Natural killer cell (primary cell): ENCODE data around the gene KLHL22. TPM values are rescaled to one million over a fixed set of nuclear protein-coding genes. Genes with fewer than 3 reads are reported as not detected.

Source experiments
- ATAC-seq, 3 donors: fragments of 150-1000 bp in 2 of 3; fragments of 200-7000 bp in 1 of 3; cut with Tn5 transposase; 1 replicate in 1 of 3; 2 replicates in 2 of 3; pipeline ENCODE4 v1.10.0; 2021; ENCODE audit warnings: mild to moderate bottlenecking in 2 of 3, moderate library complexity in 2 of 3
- DNase-seq, 2 donors: peaks; one replicate each; pipeline versions ENCODE4 v3.0.0 to v3.0.0-alpha.2; 2013 to 2021; ENCODE audit warnings: mixed read lengths in 1 of 2
- H3K27ac ChIP-seq: one replicate; pipeline ENCODE4 v1.5.1; 2013; ENCODE audit warnings: mild to moderate bottlenecking, low read length
- H3K27me3 ChIP-seq: one replicate; pipeline ENCODE4 v1.6.1; 2013; ENCODE audit warnings: low read length; ENCODE audit not compliant: control insufficient read depth, insufficient read depth
- H3K36me3 ChIP-seq: one replicate; pipeline ENCODE4 v1.6.1; 2013; ENCODE audit warnings: low read length; ENCODE audit not compliant: control insufficient read depth, insufficient read depth
- H3K4me1 ChIP-seq: one replicate; pipeline ENCODE4 v1.6.1; 2013; ENCODE audit warnings: low read length; ENCODE audit not compliant: control insufficient read depth, insufficient read depth
- H3K4me3 ChIP-seq: one replicate; pipeline ENCODE4 v1.5.1; 2013; ENCODE audit warnings: low read length
- H3K9me3 ChIP-seq: one replicate; pipeline ENCODE4 v1.6.1; 2013; ENCODE audit warnings: low read length; ENCODE audit not compliant: control insufficient read depth, insufficient read depth
- H3K27ac Mint-ChIP-seq, 2 donors: one replicate each; pipeline ENCODE4 v1.8.0; 2022; ENCODE audit warnings: mild to moderate bottlenecking in 2 of 2, mixed read lengths in 2 of 2, moderate library complexity in 1 of 2
- H3K27me3 Mint-ChIP-seq, 2 donors: one replicate each; pipeline ENCODE4 v1.8.0; 2022; ENCODE audit warnings: low read depth in 2 of 2, mixed read lengths in 2 of 2
- H3K36me3 Mint-ChIP-seq: one replicate; pipeline ENCODE4 v1.8.0; 2022; ENCODE audit warnings: mixed read lengths
- H3K4me1 Mint-ChIP-seq, 2 donors: one replicate each; pipeline ENCODE4 v1.8.0; 2022; ENCODE audit warnings: mixed read lengths in 2 of 2
- H3K4me3 Mint-ChIP-seq: one replicate; pipeline ENCODE4 v1.8.0; 2022; ENCODE audit warnings: mild to moderate bottlenecking, moderate library complexity, mixed read lengths
- H3K9me3 Mint-ChIP-seq, 2 donors: one replicate each; pipeline ENCODE4 v1.8.0; 2022; ENCODE audit warnings: mixed read lengths in 2 of 2
- WGBS: methylation state at CpG from one replicate; pipeline ENCODE4 v1.1.7; 2013; ENCODE audit warnings: missing lambda C conversion rate; ENCODE audit not compliant: insufficient coverage; 5-methylcytosine and 5-hydroxymethylcytosine counted together
- intact Hi-C: fragments of 100-400 bp; cut with micrococcal nuclease; formaldehyde crosslinking; loops from one replicate; pipeline ENCODE4 v1.14.2; 2022
- total RNA-seq, 4 donors: library from RNA; stranded (reverse); fragments of 120-200 nt in 1 of 4; gene quantifications; one replicate each; pipeline versions ENCODE4 v1.2.3 to v1.2.4, GENCODE V29; 2013 to 2022
- TF ChIP-seq, protein P1 (sequence below): fragments of 200-600 bp; IDR thresholded peaks from one replicate; pipeline ENCODE4 v1.8.0; 2022; ENCODE audit warnings: antibody characterized with exemption

KLHL22 gene
- total RNA-seq, 3 donors from 2014 or later (not counting 1 experiment from before 2014, with no cell fraction given), result 26.5 to 53.0 (median 31.0) TPM

DNA sequence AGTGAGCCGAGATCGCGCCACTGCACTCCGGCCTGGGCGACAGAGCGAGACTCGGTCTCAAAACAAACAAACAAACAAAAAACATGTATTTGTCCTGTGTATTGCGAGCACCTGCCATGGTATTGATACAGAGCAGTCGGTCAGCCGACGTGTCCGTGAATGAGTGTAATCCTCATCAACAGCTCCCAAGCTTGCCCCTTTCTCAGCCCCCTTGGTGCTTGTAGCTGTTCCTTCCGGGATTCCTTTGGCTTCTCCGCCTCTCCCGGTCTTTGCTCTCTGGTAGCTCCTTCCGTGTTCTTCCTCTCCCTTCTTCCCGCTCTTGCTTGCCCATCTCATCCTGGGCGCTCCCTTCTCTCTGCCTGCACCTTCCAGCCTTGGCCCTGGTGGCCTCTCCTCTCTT is 90.7 kb downstream of the KLHL22 start:
- H3K4me1 Mint-ChIP-seq, result peaks cover 15 to 17% of the 10 kb centered on the region in 2 donors
- Histone ChIP-seq H3K36me3 (peaks cover 31% of the 10 kb centered on the region), H3K27me3 (no peaks in the 10 kb centered on the region), H3K27ac (no peak overlapping the region), H3K4me1 (peaks cover 35% of the 10 kb centered on the region), H3K4me3 (no peak overlapping the region), H3K9me3 (no peaks in the 10 kb centered on the region)
- H3K36me3 Mint-ChIP-seq, result no peaks in the 10 kb centered on the region
- intact Hi-C loops, result no loop called here
- ATAC-seq (no peak), DNase-seq (no peak)
- TF ChIP-seq, protein P1, sequence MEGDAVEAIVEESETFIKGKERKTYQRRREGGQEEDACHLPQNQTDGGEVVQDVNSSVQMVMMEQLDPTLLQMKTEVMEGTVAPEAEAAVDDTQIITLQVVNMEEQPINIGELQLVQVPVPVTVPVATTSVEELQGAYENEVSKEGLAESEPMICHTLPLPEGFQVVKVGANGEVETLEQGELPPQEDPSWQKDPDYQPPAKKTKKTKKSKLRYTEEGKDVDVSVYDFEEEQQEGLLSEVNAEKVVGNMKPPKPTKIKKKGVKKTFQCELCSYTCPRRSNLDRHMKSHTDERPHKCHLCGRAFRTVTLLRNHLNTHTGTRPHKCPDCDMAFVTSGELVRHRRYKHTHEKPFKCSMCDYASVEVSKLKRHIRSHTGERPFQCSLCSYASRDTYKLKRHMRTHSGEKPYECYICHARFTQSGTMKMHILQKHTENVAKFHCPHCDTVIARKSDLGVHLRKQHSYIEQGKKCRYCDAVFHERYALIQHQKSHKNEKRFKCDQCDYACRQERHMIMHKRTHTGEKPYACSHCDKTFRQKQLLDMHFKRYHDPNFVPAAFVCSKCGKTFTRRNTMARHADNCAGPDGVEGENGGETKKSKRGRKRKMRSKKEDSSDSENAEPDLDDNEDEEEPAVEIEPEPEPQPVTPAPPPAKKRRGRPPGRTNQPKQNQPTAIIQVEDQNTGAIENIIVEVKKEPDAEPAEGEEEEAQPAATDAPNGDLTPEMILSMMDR, result no peak
- H3K4me3 Mint-ChIP-seq, result peak overlapping the region; percentile 13
- H3K9me3 Mint-ChIP-seq, result peaks cover 0 to 4% of the 10 kb centered on the region in 2 donors
- WGBS, result 95% methylated on average over 18 of the region's 18 CpGs
- H3K27me3 Mint-ChIP-seq, result no peaks in the 10 kb centered on the region
- no peak overlapping the region for H3K27ac Mint-ChIP-seq

DNA sequence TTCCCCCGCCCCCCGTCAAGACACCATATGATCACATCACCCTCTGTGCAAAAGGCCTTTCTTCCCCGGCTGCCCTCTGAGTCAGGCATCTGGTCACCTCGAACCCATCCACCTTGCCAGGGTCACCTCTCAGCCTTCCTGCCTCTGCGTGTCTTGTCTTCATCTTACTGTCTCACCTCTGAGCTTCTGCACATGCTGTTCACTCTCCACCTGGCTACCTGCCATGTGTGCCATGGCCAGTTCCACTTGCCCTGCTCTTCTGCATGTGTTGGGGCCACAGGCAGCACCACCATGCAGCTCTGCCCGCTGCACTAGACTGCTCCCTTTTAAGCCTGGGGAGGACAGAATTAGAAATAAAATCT is 91.8 kb downstream of the KLHL22 start:
- H3K4me1 Mint-ChIP-seq, result peaks cover 18 to 28% of the 10 kb centered on the region in 2 donors
- H3K9me3 Mint-ChIP-seq, result peaks cover 0 to 4% of the 10 kb centered on the region in 2 donors
- H3K4me3 ChIP-seq, result no peak overlapping the region
- peak overlapping the region; percentile 79 for H3K4me3 Mint-ChIP-seq
- DNase-seq (no peak), ATAC-seq (peak in 1 of 3 donors; percentile 18)
- intact Hi-C loops, result no loop called here
- peak overlapping the region; percentile 75 to 83 for H3K27ac Mint-ChIP-seq
- TF ChIP-seq, protein P1, result no peak
- peak overlapping the region; percentile 53 for H3K27ac ChIP-seq
- H3K36me3 ChIP-seq, result peaks cover 31% of the 10 kb centered on the region
- no peaks in the 10 kb centered on the region for H3K27me3 ChIP-seq
- H3K27me3 Mint-ChIP-seq, result no peaks in the 10 kb centered on the region
- no peaks in the 10 kb centered on the region for H3K9me3 ChIP-seq
- H3K36me3 Mint-ChIP-seq, result no peaks in the 10 kb centered on the region
- 77% methylated on average over 6 of the region's 6 CpGs for WGBS
- peaks cover 35% of the 10 kb centered on the region for H3K4me1 ChIP-seq

DNA sequence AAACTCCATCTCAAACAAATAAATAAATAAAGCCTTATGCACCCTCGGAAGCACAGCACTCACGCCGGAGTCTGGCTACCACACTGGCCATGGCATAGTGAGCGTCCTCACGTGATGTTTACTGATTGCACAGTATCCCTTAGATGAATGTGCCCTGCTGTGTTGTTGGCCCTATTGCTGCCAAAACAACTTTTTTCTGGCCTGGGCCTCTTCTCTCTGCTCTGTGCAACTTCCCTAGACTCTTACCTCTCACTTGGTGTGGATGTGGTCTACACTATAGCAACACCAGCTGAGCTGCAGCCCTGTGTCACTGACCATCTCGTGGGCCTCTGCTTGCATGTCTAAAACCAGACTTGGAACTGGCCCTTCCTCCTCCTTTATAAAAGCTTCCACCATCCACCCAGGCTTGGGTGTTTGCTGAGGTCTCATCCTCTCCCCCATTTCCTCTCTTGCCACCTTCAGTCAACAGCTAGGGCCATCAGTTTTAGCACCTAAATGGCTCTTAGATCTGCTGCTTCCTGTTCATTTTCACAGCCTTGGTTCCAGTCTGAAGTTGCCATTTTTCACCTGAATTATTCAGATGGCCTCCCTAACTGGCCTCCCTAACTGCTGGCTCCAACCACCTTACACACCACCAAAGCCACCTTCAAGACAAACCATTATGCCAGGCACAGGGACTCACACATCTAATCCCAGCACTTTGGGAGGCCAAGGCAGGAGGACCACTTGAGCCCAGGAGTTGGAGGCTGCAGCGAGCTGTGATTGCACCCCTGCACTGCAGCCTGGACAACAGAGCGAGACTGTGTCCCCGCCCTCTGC is 92.4 kb downstream of the KLHL22 start:
- WGBS, result 78% methylated on average over 9 of the region's 9 CpGs
- peaks cover 18 to 29% of the 10 kb centered on the region in 2 donors for H3K4me1 Mint-ChIP-seq
- Histone ChIP-seq H3K9me3 (no peaks in the 10 kb centered on the region), H3K27ac (peak overlapping the region; percentile 53), H3K4me3 (no peak overlapping the region), H3K4me1 (peaks cover 35% of the 10 kb centered on the region), H3K27me3 (no peaks in the 10 kb centered on the region), H3K36me3 (peaks cover 31% of the 10 kb centered on the region)
- TF ChIP-seq, protein P1, result no peak
- DNase-seq, result no peak
- no peaks in the 10 kb centered on the region for H3K36me3 Mint-ChIP-seq
- ATAC-seq, result peak; percentile 80 to 88 (median 88)
- intact Hi-C loops, result no loop called here
- no peaks in the 10 kb centered on the region for H3K27me3 Mint-ChIP-seq
- H3K9me3 Mint-ChIP-seq, result peaks cover 0 to 4% of the 10 kb centered on the region in 2 donors
- peak overlapping the region; percentile 75 to 83 for H3K27ac Mint-ChIP-seq
- H3K4me3 Mint-ChIP-seq, result peak overlapping the region; percentile 72
